Stimulated activated CD4-positive, alpha-beta T cell treated with anti-CD3 and anti-CD28 coated beads, Interleukin-2, amount 100 ng/mL, for 24 hours (primary cell): ENCODE results near the gene MPPED2.

Source experiments
- DNase-seq, 2 donors: peaks; one replicate each; pipeline ENCODE4 v3.0.0-alpha.2; 2020

The MPPED2 gene

DNA sequence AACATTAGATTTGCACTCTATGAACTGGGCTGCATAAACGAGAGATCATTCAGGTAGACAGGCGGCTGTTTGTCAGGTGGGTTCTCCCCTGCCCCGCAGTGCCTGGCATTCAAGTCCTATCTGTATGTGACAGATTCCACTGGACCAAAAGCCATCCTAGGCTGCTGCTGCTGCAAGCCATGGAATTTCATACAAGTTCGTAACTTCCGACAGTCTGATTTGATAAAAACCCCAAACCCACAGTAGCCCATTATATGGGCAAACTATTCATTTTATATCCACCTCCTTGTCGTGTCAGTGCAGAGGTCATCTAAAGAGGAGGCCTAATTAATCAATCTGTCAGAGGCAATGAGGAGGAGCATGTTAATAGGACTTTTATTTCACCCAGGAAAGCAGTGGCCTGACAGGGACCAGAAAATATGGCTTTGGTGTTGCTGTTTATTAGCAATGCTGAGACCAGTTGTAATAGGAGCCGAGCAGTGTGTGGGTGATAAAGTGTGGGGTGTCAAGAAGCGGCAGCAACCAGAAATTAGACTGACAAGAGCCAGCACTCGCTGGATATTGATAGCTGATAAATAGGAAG is 139.0 kb downstream of the MPPED2 start:
- no peak for DNase-seq

GRCh38 chr11:30446520-30446919 is 139.6 kb downstream of the MPPED2 start:
- no peak for DNase-seq

GRCh38 chr11:30445056-30445455 is 141.1 kb downstream of the MPPED2 start:
- no peak for DNase-seq

DNA sequence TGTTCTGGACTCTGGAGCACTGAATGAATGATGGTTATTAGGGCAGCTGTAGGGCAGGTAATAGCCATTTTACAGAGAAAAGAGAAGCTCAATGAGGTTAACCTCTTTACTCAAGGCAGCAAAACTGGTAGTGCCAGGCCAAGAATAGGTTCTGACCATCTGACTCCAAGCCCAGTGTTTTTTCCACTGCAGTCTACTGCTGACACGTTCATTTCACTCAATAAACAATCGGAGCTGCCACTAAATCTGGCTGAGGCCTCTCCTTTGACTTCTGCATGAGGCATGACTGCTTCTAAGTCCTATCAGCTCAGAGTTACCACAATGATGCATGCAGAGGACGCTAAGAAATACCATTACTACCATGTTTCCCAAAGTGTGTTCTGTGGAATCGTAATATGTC is 145.6 kb downstream of the MPPED2 start:
- DNase-seq = no peak

DNA sequence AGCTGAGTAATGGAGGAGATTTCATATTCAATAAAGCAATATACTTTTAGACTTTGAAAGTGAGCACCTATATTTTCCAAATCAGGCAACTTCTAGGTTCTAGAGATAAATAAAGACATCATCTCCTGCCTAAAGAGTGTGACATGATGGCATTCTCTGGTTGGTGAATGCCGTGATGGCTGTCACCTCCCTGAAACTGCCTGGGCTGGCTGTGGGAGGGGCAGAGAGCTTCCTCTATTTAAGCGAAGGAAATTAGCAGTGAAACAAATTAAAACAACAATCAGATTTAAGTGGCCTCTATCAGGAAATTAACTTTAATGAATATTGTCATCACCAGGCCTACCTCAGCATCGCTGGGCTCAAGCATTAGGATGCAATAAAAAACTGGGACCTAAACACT is 149.4 kb downstream of the MPPED2 start:
- DNase-seq = no peak

GRCh38 chr11:30435488-30435887 is 150.7 kb downstream of the MPPED2 start:
- no peak for DNase-seq

- no peak for DNase-seq
These were observed 151.3 kb downstream of the MPPED2 start for GRCh38 chr11:30434901-30435300.

- no peak for DNase-seq
These were observed 152.3 kb downstream of the MPPED2 start for GRCh38 chr11:30433831-30434230.

- DNase-seq = no peak
These were observed 153.4 kb downstream of the MPPED2 start for GRCh38 chr11:30432716-30433115.

GRCh38 chr11:30432178-30432577 is 154.0 kb downstream of the MPPED2 start:
- DNase-seq = no peak

- DNase-seq = no peak
These were observed 154.9 kb downstream of the MPPED2 start for GRCh38 chr11:30431127-30431814.

DNA sequence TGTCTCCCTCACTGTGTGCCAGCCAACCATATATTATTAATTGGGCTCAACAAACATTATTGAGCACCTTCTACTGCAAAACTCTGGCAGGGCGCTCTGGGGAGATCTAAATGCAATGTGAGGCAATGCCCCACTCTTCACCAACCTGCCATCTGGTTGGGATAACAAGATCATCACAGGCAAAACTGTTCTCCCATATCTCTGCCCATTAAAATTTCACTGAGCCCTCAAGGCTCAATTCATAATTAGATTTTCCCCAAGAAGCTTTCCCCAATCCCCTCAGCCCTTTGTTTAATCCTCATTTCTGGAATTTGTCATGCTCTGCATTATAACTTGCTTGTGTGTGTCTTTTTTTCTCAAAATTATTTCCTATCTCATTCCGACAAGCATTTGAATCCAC is 156.6 kb downstream of the MPPED2 start:
- DNase-seq = no peak

DNA sequence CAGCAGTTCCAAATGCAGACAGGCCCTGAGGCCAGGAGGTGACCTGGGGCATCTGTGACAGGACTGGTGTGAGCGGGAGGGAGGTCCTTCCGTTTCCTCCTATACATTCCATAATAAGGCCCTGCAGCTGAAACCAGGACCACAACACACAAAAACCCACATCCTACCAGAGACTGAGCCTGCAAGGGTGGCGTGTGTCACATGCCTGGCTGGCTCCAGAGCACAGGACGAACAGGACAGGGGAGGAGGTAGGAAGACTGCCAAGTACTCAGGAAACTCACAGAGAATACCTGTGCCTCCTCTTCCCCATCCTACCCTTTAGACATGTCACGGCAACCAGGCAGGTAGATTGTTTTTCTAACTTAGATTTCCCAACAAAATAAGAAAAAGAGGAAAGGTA is 159.4 kb downstream of the MPPED2 start:
- no peak for DNase-seq

DNA sequence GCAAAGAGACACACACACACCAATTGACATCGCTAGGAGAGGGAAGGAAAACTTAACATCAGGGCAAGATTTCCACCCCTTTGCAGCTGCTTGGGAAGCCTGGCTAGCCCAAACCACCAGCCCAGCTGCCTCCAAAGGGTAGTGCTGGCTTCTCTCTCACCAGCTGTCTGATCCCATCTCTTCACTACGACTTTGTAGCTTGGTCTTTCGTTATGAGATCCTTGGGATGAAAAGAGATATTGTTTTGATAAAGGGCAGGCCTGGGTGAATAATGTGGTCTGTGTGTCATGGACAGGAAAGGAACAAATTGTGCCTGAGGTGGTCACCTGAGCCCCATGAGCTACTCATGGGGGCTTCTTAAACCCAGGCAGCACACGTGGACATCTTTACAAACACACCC is 161.3 kb downstream of the MPPED2 start:
- DNase-seq = no peak

- no peak for DNase-seq
These were observed 161.8 kb downstream of the MPPED2 start for GRCh38 chr11:30424321-30424720.

DNA sequence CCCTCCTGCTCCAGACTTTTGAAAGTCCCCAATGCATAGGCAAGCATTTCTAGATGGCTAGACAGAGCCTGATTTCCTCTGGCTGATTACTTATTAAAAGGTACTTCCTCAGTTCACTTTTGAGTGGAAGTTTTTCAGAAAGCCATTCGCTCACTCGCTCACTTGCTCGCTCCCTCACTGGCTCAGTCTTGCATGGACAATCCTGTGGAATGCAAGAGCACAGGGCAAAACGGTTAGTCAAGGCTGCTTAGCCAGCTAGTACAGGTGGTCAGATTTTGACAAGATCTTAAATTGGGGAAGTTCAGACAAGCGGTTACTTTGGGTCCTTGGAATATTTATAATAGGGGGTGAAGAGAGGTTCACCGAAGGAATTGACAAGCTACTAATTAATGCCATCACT is 162.3 kb downstream of the MPPED2 start:
- no peak for DNase-seq

DNA sequence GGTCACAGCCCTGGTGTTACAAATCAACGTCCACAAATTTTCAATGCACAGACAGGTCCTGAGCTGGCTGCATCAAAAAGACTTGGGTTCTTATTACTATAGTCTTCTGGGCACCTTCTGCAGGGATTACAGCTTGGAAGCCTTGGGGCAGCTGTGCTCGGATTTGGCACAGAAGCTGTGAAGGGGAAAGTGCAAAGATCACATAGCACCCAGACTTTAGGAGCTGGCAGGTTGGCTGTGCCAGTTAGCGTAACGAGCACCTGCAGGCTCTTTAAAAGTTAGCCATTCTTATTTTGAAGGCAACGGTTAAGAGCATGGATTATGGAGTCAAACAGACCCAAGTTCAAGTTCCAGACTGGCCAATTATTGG is 162.9 kb downstream of the MPPED2 start:
- no peak for DNase-seq

GRCh38 chr11:30422447-30423278 is 163.5 kb downstream of the MPPED2 start:
- DNase-seq = no peak

DNA sequence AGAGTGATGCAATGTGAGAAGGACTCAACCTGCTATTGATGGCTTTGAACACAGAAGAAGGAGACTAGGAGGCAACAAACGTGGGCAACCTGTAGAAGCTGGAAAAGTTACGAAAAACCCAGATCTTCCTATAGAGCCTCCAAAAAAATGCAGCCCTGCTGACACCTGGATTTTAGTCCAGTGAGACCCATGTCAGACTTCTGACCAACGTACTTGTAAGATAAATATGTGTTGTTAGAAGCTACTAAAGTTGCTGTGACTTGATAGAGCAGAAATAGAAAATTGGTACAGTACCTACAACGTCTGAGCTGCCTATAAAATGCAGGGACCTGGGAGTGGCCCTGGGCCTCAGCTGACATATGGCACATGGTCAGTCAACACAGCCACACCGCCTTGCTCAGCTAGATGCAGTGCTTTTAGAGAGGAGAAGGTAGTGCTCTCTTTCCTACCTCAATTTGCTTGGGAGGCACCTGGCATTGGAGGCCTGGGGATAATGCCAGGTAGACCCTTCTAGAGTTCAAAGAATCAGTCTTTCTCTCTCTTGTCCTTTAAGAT is 165.8 kb downstream of the MPPED2 start:
- DNase-seq = no peak

- DNase-seq = no peak
These were observed 171.3 kb downstream of the MPPED2 start for GRCh38 chr11:30414806-30415205.

- DNase-seq = no peak
These were observed 171.9 kb downstream of the MPPED2 start for GRCh38 chr11:30414244-30414643.

DNA sequence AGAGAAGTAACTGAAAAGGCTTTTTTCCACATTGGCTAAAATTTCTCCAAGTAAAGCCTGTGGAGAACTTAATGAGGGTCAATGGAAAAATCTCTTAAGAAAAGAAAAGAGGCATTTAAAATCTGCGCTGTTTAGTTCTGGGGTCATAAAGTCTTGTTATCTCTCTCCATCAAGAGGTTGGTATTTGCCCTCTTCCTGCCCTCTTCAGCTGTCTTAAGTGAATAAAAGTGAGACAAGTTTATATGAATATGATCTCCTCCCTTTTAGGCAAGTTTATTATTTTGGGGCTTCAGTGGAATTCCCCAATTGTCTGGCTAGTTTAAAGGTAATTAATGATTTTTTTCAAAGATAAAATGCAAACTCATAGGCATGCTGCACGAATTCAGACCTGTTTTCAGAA is 173.6 kb downstream of the MPPED2 start:
- no peak for DNase-seq

- DNase-seq = no peak
These were observed 174.8 kb downstream of the MPPED2 start for GRCh38 chr11:30411383-30411782.
